ENCODE results near the gene GLT1D1. TPM values are rescaled to one million over a fixed set of nuclear protein-coding genes. Genes with fewer than 3 reads are reported as not detected.

GLT1D1 gene
- total RNA-seq, 2 experiments from 2014 or later = 0.19 to 0.22 TPM

- no peak overlapping the region for H3K4me3 ChIP-seq (ENCODE audit: low read length)
- Mint-ChIP-seq H3K4me3 (no peak overlapping the region), H3K27ac (no peak overlapping the region), H3K36me3 (ENCODE audit: low read depth) (no peaks in the 10 kb centered on the region), H3K9me3 (peaks cover 3% of the 10 kb centered on the region), H3K27me3 (peaks cover 5% of the 10 kb centered on the region), H3K4me1 (ENCODE audit: low read depth) (no peaks in the 10 kb centered on the region)
- TF ChIP-seq, protein P1, sequence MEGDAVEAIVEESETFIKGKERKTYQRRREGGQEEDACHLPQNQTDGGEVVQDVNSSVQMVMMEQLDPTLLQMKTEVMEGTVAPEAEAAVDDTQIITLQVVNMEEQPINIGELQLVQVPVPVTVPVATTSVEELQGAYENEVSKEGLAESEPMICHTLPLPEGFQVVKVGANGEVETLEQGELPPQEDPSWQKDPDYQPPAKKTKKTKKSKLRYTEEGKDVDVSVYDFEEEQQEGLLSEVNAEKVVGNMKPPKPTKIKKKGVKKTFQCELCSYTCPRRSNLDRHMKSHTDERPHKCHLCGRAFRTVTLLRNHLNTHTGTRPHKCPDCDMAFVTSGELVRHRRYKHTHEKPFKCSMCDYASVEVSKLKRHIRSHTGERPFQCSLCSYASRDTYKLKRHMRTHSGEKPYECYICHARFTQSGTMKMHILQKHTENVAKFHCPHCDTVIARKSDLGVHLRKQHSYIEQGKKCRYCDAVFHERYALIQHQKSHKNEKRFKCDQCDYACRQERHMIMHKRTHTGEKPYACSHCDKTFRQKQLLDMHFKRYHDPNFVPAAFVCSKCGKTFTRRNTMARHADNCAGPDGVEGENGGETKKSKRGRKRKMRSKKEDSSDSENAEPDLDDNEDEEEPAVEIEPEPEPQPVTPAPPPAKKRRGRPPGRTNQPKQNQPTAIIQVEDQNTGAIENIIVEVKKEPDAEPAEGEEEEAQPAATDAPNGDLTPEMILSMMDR (IDR thresholded peaks at IDR 0.05) = no peak
- no peak for ATAC-seq (ENCODE audit: poor library complexity)
- intact Hi-C loops (cut with DNase I, micrococcal nuclease) = no loop called here
- DNase-seq = no peak
- no peaks in the 10 kb centered on the region for H3K36me3 ChIP-seq (ENCODE audit: insufficient read depth, low read length)
- no peaks in the 10 kb centered on the region for H3K27me3 ChIP-seq (ENCODE audit: control insufficient read depth in 1 of 2, insufficient read depth in 2 of 2, low read length in 2 of 2)
- ChIA-PET POLR2A (no interaction called here), CTCF (no interaction called here)
- no peak overlapping the region for H3K27ac ChIP-seq (ENCODE audit: low read depth in 1 of 2, low read length in 2 of 2)
- H3K4me1 ChIP-seq (ENCODE audit: insufficient read depth, low read length) = no peaks in the 10 kb centered on the region
- H3K9me3 ChIP-seq (ENCODE audit: control insufficient read depth in 1 of 2, insufficient read depth in 1 of 2, low read length in 2 of 2) = peaks cover 0 to 15% of the 10 kb centered on the region in 2 experiments
These were observed 156.8 kb downstream of the GLT1D1 start for GRCh38 chr12:129009833-129010622.

DNA sequence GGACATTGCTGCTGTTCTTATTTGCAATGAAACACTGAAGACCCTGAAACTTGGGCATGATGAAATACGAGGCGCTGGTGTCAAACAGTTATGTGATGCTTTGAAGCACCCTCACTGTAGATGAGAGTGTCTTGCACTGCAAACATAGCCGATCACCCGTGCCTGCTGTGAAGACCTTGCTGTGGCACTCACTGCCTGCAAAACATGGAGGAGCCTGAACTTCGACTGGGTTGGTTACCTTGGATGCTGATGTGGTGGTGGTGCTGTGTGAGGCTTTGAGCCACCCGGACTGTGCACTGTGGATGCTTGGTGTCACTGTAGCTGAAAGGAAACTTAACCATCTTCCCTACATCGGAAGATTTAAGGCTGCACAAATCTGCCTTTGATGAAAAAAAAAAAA is 162.9 kb downstream of the GLT1D1 start:
- H3K27me3 Mint-ChIP-seq = peaks cover 5% of the 10 kb centered on the region
- no peak overlapping the region for H3K27ac Mint-ChIP-seq
- Histone ChIP-seq H3K9me3 (ENCODE audit: control insufficient read depth in 1 of 2, insufficient read depth in 1 of 2, low read length in 2 of 2) (peaks cover 4 to 16% of the 10 kb centered on the region in 2 experiments), H3K27ac (ENCODE audit: low read depth in 1 of 2, low read length in 2 of 2) (no peak overlapping the region), H3K4me3 (ENCODE audit: low read length) (no peak overlapping the region), H3K36me3 (ENCODE audit: insufficient read depth, low read length) (no peaks in the 10 kb centered on the region), H3K27me3 (ENCODE audit: control insufficient read depth in 1 of 2, insufficient read depth in 2 of 2, low read length in 2 of 2) (no peaks in the 10 kb centered on the region), H3K4me1 (ENCODE audit: insufficient read depth, low read length) (no peaks in the 10 kb centered on the region)
- TF ChIP-seq, protein P1 (IDR thresholded peaks at IDR 0.05) = no peak
- ChIA-PET CTCF (no interaction called here), POLR2A (no interaction called here)
- H3K9me3 Mint-ChIP-seq = peaks cover 12% of the 10 kb centered on the region
- H3K4me1 Mint-ChIP-seq (ENCODE audit: low read depth) = no peaks in the 10 kb centered on the region
- H3K36me3 Mint-ChIP-seq (ENCODE audit: low read depth) = no peaks in the 10 kb centered on the region
- ATAC-seq (ENCODE audit: poor library complexity) (no peak), DNase-seq (no peak)
- intact Hi-C loops (cut with DNase I, micrococcal nuclease) = no loop called here
- H3K4me3 Mint-ChIP-seq = no peak overlapping the region

- DNase-seq (no peak), ATAC-seq (ENCODE audit: poor library complexity) (no peak)
- Histone ChIP-seq H3K4me3 (ENCODE audit: low read length) (no peak overlapping the region), H3K4me1 (ENCODE audit: insufficient read depth, low read length) (no peaks in the 10 kb centered on the region), H3K36me3 (ENCODE audit: insufficient read depth, low read length) (no peaks in the 10 kb centered on the region), H3K27ac (ENCODE audit: low read depth in 1 of 2, low read length in 2 of 2) (no peak overlapping the region), H3K9me3 (ENCODE audit: control insufficient read depth in 1 of 2, insufficient read depth in 1 of 2, low read length in 2 of 2) (peaks cover 4 to 20% of the 10 kb centered on the region in 2 experiments), H3K27me3 (ENCODE audit: control insufficient read depth in 1 of 2, insufficient read depth in 2 of 2, low read length in 2 of 2) (peaks cover 0 to 2% of the 10 kb centered on the region in 2 experiments)
- Mint-ChIP-seq H3K36me3 (ENCODE audit: low read depth) (no peaks in the 10 kb centered on the region), H3K4me3 (no peak overlapping the region), H3K27ac (no peak overlapping the region), H3K4me1 (ENCODE audit: low read depth) (no peaks in the 10 kb centered on the region), H3K9me3 (peaks cover 12% of the 10 kb centered on the region), H3K27me3 (no peaks in the 10 kb centered on the region)
- intact Hi-C loops (cut with DNase I, micrococcal nuclease) = no loop called here
- POLR2A ChIA-PET = no interaction called here
- TF ChIP-seq, protein P1 (IDR thresholded peaks at IDR 0.05) = no peak
- CTCF ChIA-PET = no interaction called here
These were observed 171.8 kb downstream of the GLT1D1 start for GRCh38 chr12:129025055-129025454.

Measured in CD4-positive, alpha-beta T cell (primary cell).